Stimulated activated CD8-positive, alpha-beta memory T cell treated with anti-CD3 and anti-CD28 coated beads, Interleukin-15, amount 100 ng/mL, for 1 hour (primary cell): ENCODE measurements around the gene FKTN.

ENCODE experiments used
- DNase-seq: peaks from one replicate; pipeline ENCODE4 v3.0.0-alpha.2; 2020; ENCODE audit warnings: low read depth

The FKTN gene

DNA sequence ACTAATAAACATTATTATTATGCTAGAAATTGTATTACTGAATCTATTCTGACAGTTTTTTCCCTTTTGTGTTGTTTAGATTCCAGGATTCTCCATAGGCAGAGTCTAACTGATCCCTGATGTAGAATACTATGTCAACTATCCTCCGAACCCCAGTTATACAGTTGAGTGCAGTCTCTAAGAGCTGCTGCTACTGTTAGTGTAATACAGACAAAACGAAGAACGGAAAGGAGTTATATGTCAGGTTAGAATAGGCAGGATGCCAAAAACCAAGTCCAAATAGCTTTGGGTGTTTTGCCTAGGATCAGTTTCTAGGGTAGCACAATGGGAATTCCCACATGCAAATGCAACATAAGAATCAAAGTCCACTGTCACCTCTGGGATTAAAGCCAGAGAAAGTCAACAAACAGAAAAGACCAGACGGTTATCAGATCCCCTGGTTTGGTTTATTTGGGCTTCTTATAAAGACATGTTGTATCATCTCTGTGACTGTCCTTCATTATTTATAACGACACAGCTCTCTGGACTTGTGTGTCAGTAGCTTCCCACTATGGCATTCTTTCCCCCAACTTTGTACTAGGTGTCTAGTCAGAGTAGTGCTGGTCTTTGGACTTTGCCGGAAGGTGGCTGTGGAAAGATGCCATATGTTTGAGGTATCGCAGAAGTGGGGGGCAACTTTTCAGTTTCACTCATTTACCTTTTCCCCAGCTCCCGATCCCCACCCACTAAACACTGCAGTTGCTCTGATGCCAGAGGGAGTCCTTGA lies 121.5 kb downstream of the FKTN start:
- DNase-seq = no peak

- DNase-seq = no peak
These were observed 123.4 kb downstream of the FKTN start for GRCh38 chr9:105681313-105681712.

GRCh38 chr9:105681724-105682123 lies 123.8 kb downstream of the FKTN start:
- DNase-seq = no peak

GRCh38 chr9:105683688-105684275 lies 125.9 kb downstream of the FKTN start:
- DNase-seq = no peak

DNA sequence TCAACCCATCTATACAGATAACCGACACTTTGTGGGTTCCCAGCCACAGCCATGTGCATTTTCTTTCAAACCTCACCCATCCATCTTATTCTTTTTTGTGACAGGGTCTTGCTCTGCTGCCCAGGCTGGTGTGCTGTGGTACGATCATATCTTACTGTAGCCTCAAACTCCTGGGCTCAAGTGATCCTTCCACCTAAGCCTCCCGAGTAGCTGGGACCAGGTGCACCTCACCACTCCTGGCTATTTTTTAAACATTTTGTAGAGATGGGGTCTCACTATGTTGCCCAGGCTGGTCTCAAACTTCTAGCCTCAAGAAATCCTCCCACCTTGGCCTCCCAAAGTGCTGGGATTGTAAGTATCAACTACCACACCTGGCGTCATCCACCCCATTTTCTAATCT lies 129.0 kb downstream of the FKTN start:
- no peak for DNase-seq
